Effector memory CD4-positive, alpha-beta T cell (primary cell): ENCODE data around the gene NDUFS5.
A peak's percentile ranks its signal among the peaks of the same experiment; 100 is the strongest.
"Not testable (repeated sequence)": the region's sequence is repeated elsewhere in the genome, so short reads cannot be mapped to it uniquely, and the experiment has no call there.

Experiments
- DNase-seq, 3 donors: peaks; one replicate each; pipeline ENCODE4 v3.0.0-alpha.2; 2020
- H3K27ac ChIP-seq: 2 replicates; pipeline ENCODE4 v1.7.0; 2013; ENCODE audit warnings: mild to moderate bottlenecking, low read length, moderate library complexity; ENCODE audit not compliant: insufficient read depth, poor library complexity, severe bottlenecking
- H3K27me3 ChIP-seq: replicated peaks from 2 replicates; pipeline ENCODE4 v1.7.0; 2013; ENCODE audit warnings: mild to moderate bottlenecking, low read length; ENCODE audit not compliant: insufficient read depth, control insufficient read depth, poor library complexity, severe bottlenecking
- H3K36me3 ChIP-seq: 2 replicates; pipeline ENCODE4 v1.7.0; 2013; ENCODE audit warnings: mild to moderate bottlenecking, low read length, moderate library complexity; ENCODE audit not compliant: control insufficient read depth, insufficient read depth
- H3K4me1 ChIP-seq: 2 replicates; pipeline ENCODE4 v1.7.0; 2013; ENCODE audit warnings: low read length, mild to moderate bottlenecking; ENCODE audit not compliant: control insufficient read depth, insufficient read depth, poor library complexity, severe bottlenecking
- H3K4me3 ChIP-seq: 2 replicates; pipeline ENCODE4 v1.7.0; 2013; ENCODE audit warnings: low read length, low read depth, mild to moderate bottlenecking; ENCODE audit not compliant: insufficient read depth, poor library complexity, severe bottlenecking
- H3K9me3 ChIP-seq: 2 replicates; pipeline ENCODE4 v1.7.0; 2013; ENCODE audit warnings: mild to moderate bottlenecking, low read length, moderate library complexity; ENCODE audit not compliant: control insufficient read depth

Gene NDUFS5

GRCh38 chr1:39061951-39062350, 35.8 kb downstream of the NDUFS5 start:
- Histone ChIP-seq H3K9me3 (no peaks in the 10 kb centered on the region), H3K4me3 (no peak overlapping the region), H3K4me1 (no peaks in the 10 kb centered on the region), H3K27ac (no peak overlapping the region), H3K36me3 (no peaks in the 10 kb centered on the region), H3K27me3 (no peaks in the 10 kb centered on the region)
- DNase-seq: no peak

GRCh38 chr1:39063191-39063590, 37.0 kb downstream of the NDUFS5 start:
- H3K9me3 ChIP-seq: no peaks in the 10 kb centered on the region
- no peaks in the 10 kb centered on the region for H3K36me3 ChIP-seq
- H3K27ac ChIP-seq: no peak overlapping the region
- no peak overlapping the region for H3K4me3 ChIP-seq
- no peak for DNase-seq
- H3K27me3 ChIP-seq: no peaks in the 10 kb centered on the region
- H3K4me1 ChIP-seq: no peaks in the 10 kb centered on the region

DNA sequence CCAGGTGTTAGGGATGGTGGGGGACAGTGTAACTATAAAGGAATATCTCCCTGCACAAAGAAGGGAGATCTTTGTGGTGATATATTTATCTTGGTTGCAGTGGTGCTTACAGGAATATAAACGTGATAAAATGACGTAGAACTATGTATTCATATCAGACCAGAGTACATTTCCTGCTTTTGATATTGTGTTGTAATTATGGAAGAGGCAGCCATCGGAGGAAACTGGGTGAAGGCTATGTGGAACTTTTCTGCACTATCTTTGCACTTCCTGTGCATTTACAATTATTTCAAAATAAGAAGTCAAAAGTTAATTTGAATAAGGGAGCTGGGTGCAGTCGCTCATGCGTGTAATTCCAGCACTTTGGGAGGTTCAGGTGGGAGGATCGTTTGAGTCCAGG, 37.6 kb downstream of the NDUFS5 start:
- Histone ChIP-seq H3K4me3 (no peak overlapping the region), H3K9me3 (no peaks in the 10 kb centered on the region), H3K36me3 (no peaks in the 10 kb centered on the region), H3K4me1 (no peaks in the 10 kb centered on the region), H3K27me3 (no peaks in the 10 kb centered on the region), H3K27ac (no peak overlapping the region)
- no peak for DNase-seq

- H3K9me3 ChIP-seq: no peaks in the 10 kb centered on the region
- no peaks in the 10 kb centered on the region for H3K27me3 ChIP-seq
- H3K27ac ChIP-seq: no peak overlapping the region
- H3K4me1 ChIP-seq: no peaks in the 10 kb centered on the region
- no peaks in the 10 kb centered on the region for H3K36me3 ChIP-seq
- no peak overlapping the region for H3K4me3 ChIP-seq
- no peak for DNase-seq
These were observed 39.4 kb downstream of the NDUFS5 start for GRCh38 chr1:39065542-39065941.

- H3K36me3 ChIP-seq, DNase-seq, H3K4me3 ChIP-seq: not testable (repeated sequence)
These were observed 42.1 kb downstream of the NDUFS5 start for GRCh38 chr1:39068227-39068626.

GRCh38 chr1:39071557-39071956, 45.4 kb downstream of the NDUFS5 start:
- not testable (repeated sequence) for H3K9me3 ChIP-seq, DNase-seq, H3K4me1 ChIP-seq, H3K27me3 ChIP-seq, H3K4me3 ChIP-seq, H3K36me3 ChIP-seq, H3K27ac ChIP-seq

More at GRCh38 chr1:39068227-39068626, 42.1 kb downstream of the NDUFS5 start:
- H3K27me3 ChIP-seq, H3K4me1 ChIP-seq, H3K9me3 ChIP-seq, H3K27ac ChIP-seq: not testable (repeated sequence)

GRCh38 chr1:39076127-39076798, 50.1 kb downstream of the NDUFS5 start:
- Histone ChIP-seq H3K27ac (no peak overlapping the region), H3K27me3 (peaks cover 8% of the 10 kb centered on the region), H3K9me3 (no peaks in the 10 kb centered on the region), H3K4me1 (peaks cover 4% of the 10 kb centered on the region), H3K36me3 (no peaks in the 10 kb centered on the region), H3K4me3 (no peak overlapping the region)
- no peak for DNase-seq

- Histone ChIP-seq H3K9me3 (no peaks in the 10 kb centered on the region), H3K36me3 (no peaks in the 10 kb centered on the region), H3K27me3 (peaks cover 11% of the 10 kb centered on the region), H3K4me1 (peaks cover 4% of the 10 kb centered on the region), H3K27ac (no peak overlapping the region), H3K4me3 (no peak overlapping the region)
- DNase-seq: no peak
These were observed 50.6 kb downstream of the NDUFS5 start for GRCh38 chr1:39076799-39077148.

DNA sequence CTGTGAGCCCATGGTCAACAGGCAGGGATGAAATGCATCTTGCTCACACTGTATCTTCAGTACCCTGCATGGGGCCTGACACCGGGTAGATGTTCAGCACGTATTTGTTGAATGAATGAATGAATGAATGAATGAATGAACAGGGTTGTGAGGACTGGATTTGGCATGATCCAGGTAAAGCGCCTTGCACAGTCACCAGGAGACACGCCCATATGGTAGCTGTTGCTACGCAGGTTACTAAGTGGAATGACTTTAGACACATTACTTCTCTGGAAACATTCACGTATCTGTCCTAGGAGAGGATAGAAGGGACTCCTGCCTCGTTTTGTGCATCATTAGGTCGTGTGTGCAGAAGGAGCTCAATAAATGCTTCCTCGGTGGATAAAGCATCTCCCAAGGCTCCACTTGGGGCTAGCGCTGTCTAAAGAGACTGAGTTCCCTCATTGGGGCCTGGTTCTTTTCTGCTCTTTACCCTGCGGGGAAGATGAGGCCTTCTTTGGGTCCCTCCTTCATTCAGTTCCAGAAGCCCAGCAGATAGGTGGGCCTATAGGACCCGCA, 54.2 kb downstream of the NDUFS5 start:
- peaks cover 8% of the 10 kb centered on the region for H3K4me1 ChIP-seq
- H3K27ac ChIP-seq: no peak overlapping the region
- H3K9me3 ChIP-seq: no peaks in the 10 kb centered on the region
- DNase-seq: no peak
- H3K4me3 ChIP-seq: no peak overlapping the region
- peaks cover 20% of the 10 kb centered on the region for H3K27me3 ChIP-seq
- no peaks in the 10 kb centered on the region for H3K36me3 ChIP-seq

DNA sequence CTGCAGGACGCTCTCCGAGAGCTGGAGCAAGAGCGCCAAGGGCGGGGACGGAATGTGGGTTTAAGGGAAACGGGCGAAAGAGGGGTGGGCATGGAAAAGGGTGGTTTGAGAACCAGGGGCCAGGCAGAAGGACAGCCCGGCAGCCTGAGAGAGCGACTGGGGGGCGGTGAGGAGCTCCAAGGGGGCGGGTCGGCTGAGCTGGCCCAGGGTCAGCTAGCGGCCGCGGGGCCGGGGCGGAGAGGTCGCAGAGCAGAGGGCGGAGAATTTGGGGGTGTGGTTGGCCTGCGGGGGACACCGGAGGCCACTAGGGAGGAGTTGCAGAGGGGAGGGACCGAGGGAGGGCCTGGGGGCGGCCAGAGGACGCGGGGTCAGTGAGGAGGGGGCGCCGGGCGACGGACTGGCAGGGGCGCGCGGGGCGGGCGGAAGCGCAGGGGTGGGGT, 54.7 kb downstream of the NDUFS5 start:
- Histone ChIP-seq H3K9me3 (no peaks in the 10 kb centered on the region), H3K27ac (no peak overlapping the region), H3K36me3 (no peaks in the 10 kb centered on the region), H3K4me3 (peak overlapping the region; percentile 32), H3K27me3 (peaks cover 20% of the 10 kb centered on the region), H3K4me1 (peaks cover 8% of the 10 kb centered on the region)
- no peak for DNase-seq
